ENCODE results near the gene KCNH2.

KCNH2 gene

GRCh38 chr7:150958062-150958552, 20.0 kb downstream of the KCNH2 start:
- DNase-seq, result no peak

- no peak for DNase-seq
Measured at GRCh38 chr7:150957133-150958020, 20.7 kb downstream of the KCNH2 start.

- no peak for DNase-seq
Measured at GRCh38 chr7:150956395-150957132, 21.6 kb downstream of the KCNH2 start.

GRCh38 chr7:150955519-150956394, 22.4 kb downstream of the KCNH2 start:
- no peak for DNase-seq

- no peak for DNase-seq
Measured at GRCh38 chr7:150954986-150955518, 23.1 kb downstream of the KCNH2 start.

- no peak for DNase-seq
Measured at GRCh38 chr7:150954201-150954985, 23.7 kb downstream of the KCNH2 start.

- no peak for DNase-seq
Measured at GRCh38 chr7:150953061-150953997, 24.8 kb downstream of the KCNH2 start.

GRCh38 chr7:150952331-150953050, 25.6 kb downstream of the KCNH2 start:
- no peak for DNase-seq

- DNase-seq, result no peak
Measured at GRCh38 chr7:150951521-150951920, 26.6 kb downstream of the KCNH2 start.

GRCh38 chr7:150951181-150951520, 27.0 kb downstream of the KCNH2 start:
- DNase-seq, result no peak

GRCh38 chr7:150950496-150951180, 27.5 kb downstream of the KCNH2 start:
- DNase-seq, result no peak

GRCh38 chr7:150949971-150950491, 28.1 kb downstream of the KCNH2 start:
- DNase-seq, result no peak

GRCh38 chr7:150949564-150949963, 28.6 kb downstream of the KCNH2 start:
- DNase-seq, result no peak

- no peak for DNase-seq
Measured at GRCh38 chr7:150948791-150949251, 29.3 kb downstream of the KCNH2 start.

GRCh38 chr7:150947761-150948651, 30.1 kb downstream of the KCNH2 start:
- no peak for DNase-seq

- no peak for DNase-seq
Measured at GRCh38 chr7:150947241-150947745, 30.8 kb downstream of the KCNH2 start.

GRCh38 chr7:150946421-150947240, 31.5 kb downstream of the KCNH2 start:
- DNase-seq, result no peak

All from activated CD8-positive, alpha-beta memory T cell treated with anti-CD3 and anti-CD28 coated beads, Interleukin-2, amount 50 U/mL, for 48 hours (primary cell).